T-helper 1 cell treated with Interleukin-12 subunit alpha and Interleukin-12 subunit beta and Interleukin-4 antibody, amounts not matched to agents 30 μg/mL and 1 μg/mL, for 36 hours (primary cell): ENCODE measurements around the gene NKAIN2.

ENCODE experiments used
- H3K27ac Mint-ChIP-seq: one replicate; pipeline ENCODE4 v1.8.0; 2021; ENCODE audit warnings: mild to moderate bottlenecking, mixed read lengths
- H3K27me3 Mint-ChIP-seq: one replicate; pipeline ENCODE4 v1.8.0; 2021; ENCODE audit warnings: low read depth, mixed read lengths
- H3K36me3 Mint-ChIP-seq: one replicate; pipeline ENCODE4 v1.8.0; 2021; ENCODE audit warnings: low read depth, mixed read lengths
- H3K4me1 Mint-ChIP-seq: one replicate; pipeline ENCODE4 v1.8.0; 2021; ENCODE audit warnings: low read depth, mixed read lengths
- H3K4me3 Mint-ChIP-seq: one replicate; pipeline ENCODE4 v1.8.0; 2021; ENCODE audit warnings: mild to moderate bottlenecking, moderate library complexity, mixed read lengths
- H3K9me3 Mint-ChIP-seq: one replicate; pipeline ENCODE4 v1.8.0; 2021; ENCODE audit warnings: mixed read lengths

Gene NKAIN2

DNA sequence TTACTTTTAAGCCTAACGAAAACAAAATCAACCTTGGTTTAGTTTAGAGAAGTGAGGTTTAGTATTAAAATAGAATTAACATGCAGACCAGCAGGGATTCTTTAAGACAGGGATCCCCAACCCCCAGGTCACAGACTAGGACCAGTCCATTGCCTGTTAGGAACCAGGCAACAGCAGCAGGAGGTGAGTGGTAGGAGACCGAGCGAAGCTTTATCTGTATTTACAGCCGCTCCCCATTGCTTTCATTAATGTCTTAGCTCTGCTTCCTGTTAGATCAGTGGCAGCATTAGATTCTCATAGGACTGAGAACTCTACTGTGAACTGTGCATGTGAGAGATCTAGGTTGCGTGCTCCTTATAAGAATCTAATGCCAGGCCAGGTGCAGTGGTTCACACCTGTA lies 225.9 kb downstream of the NKAIN2 start:
- Mint-ChIP-seq H3K9me3 (no peaks in the 10 kb centered on the region), H3K27me3 (no peaks in the 10 kb centered on the region), H3K4me3 (no peak overlapping the region), H3K36me3 (no peaks in the 10 kb centered on the region), H3K27ac (no peak overlapping the region), H3K4me1 (no peaks in the 10 kb centered on the region)

DNA sequence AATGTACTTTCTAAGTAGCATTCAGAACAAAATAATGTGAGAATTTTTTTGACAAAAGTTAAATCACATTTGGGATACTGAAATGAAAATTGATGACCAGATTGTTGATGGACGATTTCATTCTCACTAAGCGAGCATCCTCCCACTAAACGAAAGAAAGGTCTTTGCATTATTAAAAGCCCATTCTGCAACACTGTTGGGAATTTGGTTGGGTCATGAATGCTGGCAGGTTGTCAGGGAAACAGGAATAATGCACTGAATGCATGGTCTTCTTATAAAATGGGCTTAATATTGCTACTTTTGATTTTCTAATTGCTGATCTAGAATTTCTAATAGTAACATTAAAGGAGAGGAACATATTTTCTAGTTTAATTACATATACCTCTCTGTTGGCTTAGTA lies 229.8 kb downstream of the NKAIN2 start:
- H3K27ac Mint-ChIP-seq: no peak overlapping the region
- no peaks in the 10 kb centered on the region for H3K4me1 Mint-ChIP-seq

DNA sequence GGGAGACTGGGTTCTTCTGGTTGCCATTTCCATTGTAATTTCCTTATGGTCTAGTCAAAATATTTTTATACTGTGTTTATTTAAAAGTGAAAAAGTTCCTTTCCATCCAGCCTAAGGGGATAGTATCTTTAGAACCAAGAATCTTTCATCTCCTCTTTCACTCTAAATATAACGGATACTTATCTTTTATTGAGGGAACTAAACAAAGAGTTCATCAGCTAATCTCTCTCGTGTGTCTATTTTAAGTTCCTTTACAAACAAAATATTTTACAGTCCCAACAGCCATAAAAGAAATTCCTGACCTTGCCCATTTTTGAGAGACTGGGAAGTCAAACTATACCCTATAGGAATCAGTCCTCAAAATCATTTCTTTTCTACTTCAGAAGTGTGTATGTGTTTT lies 232.7 kb downstream of the NKAIN2 start:
- H3K36me3 Mint-ChIP-seq: no peaks in the 10 kb centered on the region
- H3K27me3 Mint-ChIP-seq: no peaks in the 10 kb centered on the region
- no peak overlapping the region for H3K27ac Mint-ChIP-seq
- no peaks in the 10 kb centered on the region for H3K4me1 Mint-ChIP-seq
- H3K9me3 Mint-ChIP-seq: no peaks in the 10 kb centered on the region
- no peak overlapping the region for H3K4me3 Mint-ChIP-seq

More for the DNA sequence above, 229.8 kb downstream of the NKAIN2 start:
- Mint-ChIP-seq H3K27me3 (no peaks in the 10 kb centered on the region), H3K4me3 (no peak overlapping the region), H3K36me3 (no peaks in the 10 kb centered on the region), H3K9me3 (no peaks in the 10 kb centered on the region)

DNA sequence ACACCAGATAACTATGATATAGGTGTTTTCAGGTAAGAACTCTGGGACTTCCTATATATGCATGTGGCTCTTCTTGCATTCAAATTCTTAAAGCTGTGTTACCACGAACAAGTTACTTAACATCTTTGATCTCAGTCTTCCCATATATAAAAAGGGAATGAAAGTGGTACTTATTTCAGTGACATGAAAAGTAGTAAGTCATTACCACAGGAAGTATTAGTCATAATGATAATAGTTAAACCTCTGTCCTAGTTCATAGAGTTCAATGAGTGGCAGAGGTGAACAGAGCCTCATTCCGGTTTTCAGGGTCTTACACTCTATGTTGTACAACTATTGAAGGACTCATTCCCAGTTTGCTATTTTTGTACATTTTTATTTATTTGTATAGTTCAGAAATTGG lies 237.0 kb downstream of the NKAIN2 start:
- H3K4me3 Mint-ChIP-seq: no peak overlapping the region
- no peaks in the 10 kb centered on the region for H3K9me3 Mint-ChIP-seq
- H3K4me1 Mint-ChIP-seq: no peaks in the 10 kb centered on the region
- no peak overlapping the region for H3K27ac Mint-ChIP-seq
- no peaks in the 10 kb centered on the region for H3K36me3 Mint-ChIP-seq
- H3K27me3 Mint-ChIP-seq: no peaks in the 10 kb centered on the region

DNA sequence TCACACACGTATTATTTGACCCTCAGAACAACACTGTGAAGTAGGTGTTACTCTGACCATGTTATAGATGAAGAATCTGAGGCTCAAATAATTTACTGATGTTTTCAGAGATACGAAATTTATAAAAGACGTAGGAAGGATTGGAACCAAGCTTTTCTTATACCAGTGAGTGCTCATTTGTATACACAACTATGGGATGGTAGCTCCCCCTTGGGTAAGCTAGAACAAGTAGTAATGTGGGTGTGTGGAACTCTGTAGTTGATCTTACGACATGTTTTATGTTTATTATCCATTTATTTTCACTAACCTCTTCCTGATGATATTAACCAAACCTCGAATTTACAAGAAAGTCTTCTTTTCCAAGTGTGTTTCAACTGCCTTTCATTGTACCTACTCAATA lies 248.5 kb downstream of the NKAIN2 start:
- H3K27me3 Mint-ChIP-seq: no peaks in the 10 kb centered on the region
- no peaks in the 10 kb centered on the region for H3K9me3 Mint-ChIP-seq
- no peak overlapping the region for H3K27ac Mint-ChIP-seq
- no peaks in the 10 kb centered on the region for H3K4me1 Mint-ChIP-seq
- no peaks in the 10 kb centered on the region for H3K36me3 Mint-ChIP-seq
- no peak overlapping the region for H3K4me3 Mint-ChIP-seq

DNA sequence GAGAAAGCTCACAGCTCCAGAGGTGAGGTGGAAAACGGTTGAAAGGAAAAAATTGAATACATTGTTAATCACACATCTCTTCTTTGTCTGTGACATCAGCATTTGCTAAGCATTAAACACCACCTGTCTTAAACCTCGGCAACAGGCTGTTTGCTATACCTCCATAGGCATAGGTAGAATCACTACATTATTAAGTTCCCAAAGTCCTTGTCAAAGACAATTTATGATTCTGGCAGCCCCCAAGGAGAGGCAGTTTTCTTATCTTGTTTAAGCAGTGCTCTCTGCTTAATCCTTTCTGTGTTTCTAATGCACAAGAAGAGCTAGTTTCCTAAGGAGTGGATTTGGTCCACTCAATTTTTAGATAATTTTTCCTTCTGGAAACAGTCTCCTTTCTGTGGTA lies 249.7 kb downstream of the NKAIN2 start:
- Mint-ChIP-seq H3K27ac (no peak overlapping the region), H3K4me3 (no peak overlapping the region), H3K4me1 (no peaks in the 10 kb centered on the region), H3K36me3 (no peaks in the 10 kb centered on the region), H3K27me3 (no peaks in the 10 kb centered on the region), H3K9me3 (no peaks in the 10 kb centered on the region)

DNA sequence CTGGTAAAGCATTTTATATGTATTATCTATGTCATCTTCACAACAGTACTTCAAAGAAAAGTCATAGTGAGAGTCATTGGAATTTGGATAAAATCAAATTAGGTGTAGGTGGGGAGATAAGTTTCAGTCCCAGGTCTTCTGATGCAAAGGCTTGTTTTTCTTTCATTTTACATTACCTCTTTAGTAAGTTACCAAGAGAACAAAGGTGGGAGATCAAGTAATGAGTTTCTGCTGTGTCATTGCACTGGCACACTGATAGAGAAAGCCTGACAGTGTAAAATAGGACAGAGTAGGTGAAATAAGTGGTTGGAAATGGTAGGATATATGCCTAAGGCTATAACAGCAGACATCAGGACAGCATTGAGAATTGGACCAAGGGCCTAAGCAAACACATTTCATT lies 250.4 kb downstream of the NKAIN2 start:
- H3K36me3 Mint-ChIP-seq: no peaks in the 10 kb centered on the region
- H3K4me3 Mint-ChIP-seq: no peak overlapping the region
- no peaks in the 10 kb centered on the region for H3K27me3 Mint-ChIP-seq
- H3K4me1 Mint-ChIP-seq: no peaks in the 10 kb centered on the region
- H3K27ac Mint-ChIP-seq: no peak overlapping the region
- H3K9me3 Mint-ChIP-seq: no peaks in the 10 kb centered on the region

DNA sequence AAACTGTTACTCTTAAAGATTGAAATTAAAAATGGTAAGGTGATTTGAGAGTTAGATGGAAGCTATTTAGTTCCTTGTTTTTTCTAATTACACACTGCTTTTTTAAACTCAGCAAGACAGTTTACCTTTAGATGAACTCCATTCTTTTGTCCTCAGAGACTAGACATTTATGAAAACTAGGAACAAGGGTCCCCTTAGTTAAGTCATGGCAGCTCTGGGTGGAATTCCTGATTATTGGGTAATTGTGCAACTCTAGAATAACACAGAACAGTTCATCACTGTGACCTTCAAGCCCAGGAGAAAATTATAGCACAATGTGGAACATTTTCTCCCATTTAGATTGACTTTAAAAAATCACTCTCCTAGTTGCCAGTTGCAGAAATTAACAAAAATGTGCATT lies 251.7 kb downstream of the NKAIN2 start:
- no peaks in the 10 kb centered on the region for H3K9me3 Mint-ChIP-seq
- H3K36me3 Mint-ChIP-seq: no peaks in the 10 kb centered on the region
- no peaks in the 10 kb centered on the region for H3K27me3 Mint-ChIP-seq
- no peaks in the 10 kb centered on the region for H3K4me1 Mint-ChIP-seq
- H3K4me3 Mint-ChIP-seq: no peak overlapping the region
- H3K27ac Mint-ChIP-seq: no peak overlapping the region

DNA sequence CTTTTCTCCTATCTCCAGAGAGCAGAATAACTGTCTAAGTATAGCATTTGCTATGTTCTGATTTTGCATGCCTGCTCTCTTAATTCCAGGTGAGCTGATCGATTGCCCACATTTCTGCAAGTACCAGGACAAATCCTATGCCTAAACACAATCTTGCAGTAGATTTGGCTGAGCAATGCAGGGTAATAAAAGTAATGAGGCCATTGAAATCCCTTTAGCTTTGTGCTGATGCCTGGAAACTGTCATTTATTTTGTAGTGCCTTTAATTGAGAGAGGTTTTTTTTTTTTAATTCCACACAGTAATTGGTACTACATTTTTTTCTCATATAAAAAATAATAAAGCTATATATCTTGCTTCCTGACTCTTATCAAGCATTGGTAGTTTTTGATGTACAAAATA lies 252.3 kb downstream of the NKAIN2 start:
- Mint-ChIP-seq H3K4me3 (no peak overlapping the region), H3K9me3 (no peaks in the 10 kb centered on the region), H3K4me1 (no peaks in the 10 kb centered on the region), H3K36me3 (no peaks in the 10 kb centered on the region), H3K27me3 (no peaks in the 10 kb centered on the region), H3K27ac (no peak overlapping the region)

DNA sequence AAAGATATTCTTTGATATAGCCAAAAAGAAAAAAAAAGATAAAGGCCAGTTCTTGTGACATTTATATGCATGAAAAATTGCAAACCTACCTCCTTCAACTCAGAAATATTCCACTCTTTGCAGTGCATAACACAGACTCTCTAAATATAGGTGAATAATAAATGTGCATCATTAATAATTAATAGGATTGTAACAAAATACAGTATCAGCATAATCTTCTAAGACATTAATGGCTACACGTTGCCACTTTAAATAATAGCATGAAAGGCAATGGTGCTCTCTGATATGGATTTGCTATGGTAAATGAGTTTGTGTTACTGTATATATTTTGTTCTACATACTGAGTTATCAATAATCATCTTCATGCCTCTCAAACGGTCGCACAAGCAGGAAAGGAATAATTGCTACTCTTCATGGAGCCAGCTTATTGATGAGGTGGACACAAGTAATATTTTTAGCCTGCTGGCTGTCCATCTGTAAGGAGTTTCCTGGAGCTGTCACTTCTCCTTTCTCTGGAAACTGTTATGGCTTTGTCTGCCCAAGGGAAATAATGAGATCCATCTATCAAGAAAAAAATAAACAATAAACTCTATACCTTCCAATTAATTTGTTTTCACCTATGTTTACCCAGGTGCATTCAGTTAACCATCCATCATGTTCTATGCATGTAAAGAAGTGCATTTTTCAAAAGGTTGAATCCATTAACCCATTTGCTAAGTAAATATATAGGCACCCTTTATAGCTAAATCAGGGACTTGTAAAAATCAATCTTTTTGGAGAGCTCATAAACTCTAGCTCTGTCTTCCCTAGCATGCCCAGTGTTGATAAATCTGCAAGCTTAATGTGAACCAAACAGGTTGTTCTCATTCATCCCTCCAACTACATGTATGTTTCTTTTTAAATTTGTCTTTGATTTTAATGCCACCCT lies 253.0 kb downstream of the NKAIN2 start:
- Mint-ChIP-seq H3K4me1 (no peaks in the 10 kb centered on the region), H3K27ac (no peak overlapping the region), H3K9me3 (no peaks in the 10 kb centered on the region), H3K4me3 (no peak overlapping the region), H3K27me3 (no peaks in the 10 kb centered on the region), H3K36me3 (no peaks in the 10 kb centered on the region)

DNA sequence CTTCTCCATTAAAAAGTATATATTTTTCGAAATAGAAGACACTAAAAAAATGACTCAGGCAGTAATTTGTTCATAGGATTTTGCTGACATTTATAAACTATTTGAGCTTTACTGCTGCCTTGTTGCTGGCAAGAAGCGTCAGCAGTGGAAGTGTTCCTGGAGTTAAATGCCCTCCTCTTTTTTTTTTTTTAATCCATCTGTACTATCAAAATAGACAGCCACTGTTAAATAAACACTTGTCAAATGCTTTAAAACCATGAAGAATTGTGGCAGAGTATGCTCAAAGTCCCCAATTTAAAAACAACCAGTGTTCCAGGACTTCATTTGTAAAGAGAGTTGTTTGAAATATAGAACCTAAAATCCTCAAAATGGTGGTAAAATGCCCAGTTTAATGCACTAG lies 253.8 kb downstream of the NKAIN2 start:
- H3K4me3 Mint-ChIP-seq: no peak overlapping the region
- no peak overlapping the region for H3K27ac Mint-ChIP-seq
- no peaks in the 10 kb centered on the region for H3K36me3 Mint-ChIP-seq

DNA sequence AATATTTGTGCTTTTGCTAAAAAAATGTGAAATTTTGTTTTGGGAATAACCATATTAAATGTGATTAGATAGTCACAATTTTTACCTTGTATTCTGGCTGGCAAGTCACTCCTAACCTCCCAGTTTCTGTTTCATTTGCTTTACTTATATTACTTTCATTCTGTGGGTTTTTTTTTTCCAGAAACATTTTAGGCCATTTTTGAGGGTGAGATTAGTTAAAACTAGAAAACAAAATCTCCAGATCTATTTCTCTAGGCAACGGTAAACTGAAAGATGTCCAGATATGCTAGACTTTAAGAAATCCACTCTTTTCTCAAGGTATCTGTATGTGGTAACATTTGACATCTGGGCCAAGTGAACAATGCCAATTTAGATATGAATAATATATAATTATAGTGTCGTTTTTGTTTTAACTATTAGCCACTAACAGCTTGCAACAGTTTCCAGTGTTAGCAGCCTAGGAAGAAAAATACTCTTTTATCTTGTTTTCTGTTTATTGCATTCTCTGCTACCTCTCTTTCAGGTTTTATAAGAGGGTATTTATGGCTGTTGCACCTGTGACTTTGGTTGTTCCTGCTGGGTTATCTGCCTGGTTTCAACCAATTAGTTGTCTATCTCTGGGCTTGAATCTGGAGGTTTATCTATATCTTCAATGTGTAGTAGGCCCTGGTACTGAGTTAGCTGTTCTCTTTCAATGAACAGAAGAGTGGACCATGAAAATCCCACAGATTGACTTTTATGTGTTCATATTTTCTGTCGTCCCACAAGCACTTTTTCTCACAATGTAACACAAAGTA lies 260.9 kb downstream of the NKAIN2 start:
- H3K27ac Mint-ChIP-seq: no peak overlapping the region
- no peaks in the 10 kb centered on the region for H3K27me3 Mint-ChIP-seq
- H3K36me3 Mint-ChIP-seq: no peaks in the 10 kb centered on the region
- no peaks in the 10 kb centered on the region for H3K4me1 Mint-ChIP-seq
- no peaks in the 10 kb centered on the region for H3K9me3 Mint-ChIP-seq
- no peak overlapping the region for H3K4me3 Mint-ChIP-seq

More for the DNA sequence above, 253.8 kb downstream of the NKAIN2 start:
- Mint-ChIP-seq H3K9me3 (no peaks in the 10 kb centered on the region), H3K27me3 (no peaks in the 10 kb centered on the region), H3K4me1 (no peaks in the 10 kb centered on the region)

DNA sequence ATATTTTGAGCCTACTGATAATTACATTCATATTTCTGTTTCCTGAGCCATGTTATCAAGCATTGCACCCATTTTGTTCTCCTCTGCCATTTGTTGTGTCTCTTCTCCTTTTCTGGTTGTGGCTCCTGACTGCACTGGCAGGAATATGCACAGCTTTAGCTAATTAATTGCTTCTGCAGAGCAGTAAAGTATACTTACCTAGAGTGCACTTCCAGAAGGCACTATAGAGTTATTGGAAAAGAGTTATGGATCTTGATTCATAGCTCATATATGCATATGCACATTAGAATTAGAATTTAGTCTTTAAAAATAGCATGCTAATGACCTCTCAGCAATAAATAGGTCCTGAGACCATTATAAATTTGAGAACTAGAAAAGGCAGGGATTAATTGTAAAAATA lies 262.6 kb downstream of the NKAIN2 start:
- H3K4me1 Mint-ChIP-seq: no peaks in the 10 kb centered on the region
- H3K27me3 Mint-ChIP-seq: no peaks in the 10 kb centered on the region
- no peak overlapping the region for H3K4me3 Mint-ChIP-seq
- no peak overlapping the region for H3K27ac Mint-ChIP-seq
- peaks cover 5% of the 10 kb centered on the region for H3K9me3 Mint-ChIP-seq
- H3K36me3 Mint-ChIP-seq: no peaks in the 10 kb centered on the region

DNA sequence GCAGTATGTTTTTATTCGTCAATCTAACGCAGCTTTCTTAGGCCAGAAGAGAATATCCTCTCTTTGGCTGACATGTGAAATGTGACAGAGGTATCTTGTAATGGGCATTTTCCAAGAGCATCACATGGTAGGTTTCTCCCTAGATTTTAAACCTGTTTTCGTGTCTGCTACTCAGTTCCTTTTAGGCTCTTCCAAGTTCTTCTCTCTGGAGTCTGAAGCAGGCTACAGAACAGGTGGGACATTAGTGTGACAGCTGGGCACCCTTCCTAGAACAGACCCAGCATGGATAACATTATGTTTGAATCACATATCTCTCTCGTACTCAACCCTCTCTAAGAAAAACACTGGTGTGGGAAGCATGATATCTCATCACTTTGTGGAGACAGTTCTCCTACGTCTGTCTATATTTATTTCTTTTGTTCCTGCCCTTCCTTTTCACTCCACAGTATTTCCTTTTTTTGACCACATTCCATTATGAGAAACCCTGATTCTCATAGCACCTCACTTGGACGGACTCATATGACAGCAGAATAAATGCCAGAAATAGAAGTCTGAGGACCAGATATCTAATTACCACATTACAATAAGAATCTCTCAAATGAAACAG lies 263.4 kb downstream of the NKAIN2 start:
- Mint-ChIP-seq H3K9me3 (peaks cover 5% of the 10 kb centered on the region), H3K36me3 (no peaks in the 10 kb centered on the region), H3K27me3 (no peaks in the 10 kb centered on the region), H3K4me1 (no peaks in the 10 kb centered on the region), H3K27ac (no peak overlapping the region), H3K4me3 (no peak overlapping the region)
